ENCODE data around the gene COX14.
A peak's percentile ranks its signal among the peaks of the same experiment; 100 is the strongest.

The COX14 gene

GRCh38 chr12:50156641-50157040, 44.6 kb downstream of the COX14 start:
- no peak for DNase-seq (ENCODE audit: low read depth)

- DNase-seq (ENCODE audit: low read depth), result no peak
These were observed 45.2 kb downstream of the COX14 start for GRCh38 chr12:50157259-50157658.

GRCh38 chr12:50160643-50161042, 48.6 kb downstream of the COX14 start:
- no peak for DNase-seq (ENCODE audit: low read depth)

- DNase-seq (ENCODE audit: low read depth), result no peak
These were observed 50.2 kb downstream of the COX14 start for GRCh38 chr12:50162230-50162629.

GRCh38 chr12:50164963-50165362, 52.9 kb downstream of the COX14 start:
- DNase-seq (ENCODE audit: low read depth), result no peak

- DNase-seq (ENCODE audit: low read depth), result no peak
These were observed 54.7 kb downstream of the COX14 start for GRCh38 chr12:50166799-50167048.

GRCh38 chr12:50167049-50167828, 55.2 kb downstream of the COX14 start, which contains the start of gene CERS5:
Gene CERS5 (minus strand): TSS chr12:50167369. CDS start chr12:50167297, 72 bp downstream.
- DNase-seq (ENCODE audit: low read depth), result peak; percentile 98
